ENCODE measurements around the gene KIRREL2.

DNA sequence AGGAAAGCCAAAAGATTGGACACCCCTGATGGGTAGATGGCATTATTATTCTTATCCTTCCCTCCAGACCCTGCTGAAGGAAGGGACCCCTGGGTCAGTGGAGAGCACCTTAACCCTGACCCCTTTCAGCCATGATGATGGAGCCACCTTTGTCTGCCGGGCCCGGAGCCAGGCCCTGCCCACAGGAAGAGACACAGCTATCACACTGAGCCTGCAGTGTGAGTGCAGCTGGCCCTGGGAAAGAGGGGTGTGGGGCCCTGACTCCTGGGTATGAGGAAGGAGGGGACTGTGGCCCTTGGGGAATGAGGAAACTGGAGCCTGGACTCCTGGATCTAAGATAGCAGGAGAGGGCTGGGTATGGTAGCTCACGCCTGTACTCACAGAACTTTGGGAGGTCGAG lies 2.7 kb downstream of the KIRREL2 start:
- TF ChIP-seq, protein P1, sequence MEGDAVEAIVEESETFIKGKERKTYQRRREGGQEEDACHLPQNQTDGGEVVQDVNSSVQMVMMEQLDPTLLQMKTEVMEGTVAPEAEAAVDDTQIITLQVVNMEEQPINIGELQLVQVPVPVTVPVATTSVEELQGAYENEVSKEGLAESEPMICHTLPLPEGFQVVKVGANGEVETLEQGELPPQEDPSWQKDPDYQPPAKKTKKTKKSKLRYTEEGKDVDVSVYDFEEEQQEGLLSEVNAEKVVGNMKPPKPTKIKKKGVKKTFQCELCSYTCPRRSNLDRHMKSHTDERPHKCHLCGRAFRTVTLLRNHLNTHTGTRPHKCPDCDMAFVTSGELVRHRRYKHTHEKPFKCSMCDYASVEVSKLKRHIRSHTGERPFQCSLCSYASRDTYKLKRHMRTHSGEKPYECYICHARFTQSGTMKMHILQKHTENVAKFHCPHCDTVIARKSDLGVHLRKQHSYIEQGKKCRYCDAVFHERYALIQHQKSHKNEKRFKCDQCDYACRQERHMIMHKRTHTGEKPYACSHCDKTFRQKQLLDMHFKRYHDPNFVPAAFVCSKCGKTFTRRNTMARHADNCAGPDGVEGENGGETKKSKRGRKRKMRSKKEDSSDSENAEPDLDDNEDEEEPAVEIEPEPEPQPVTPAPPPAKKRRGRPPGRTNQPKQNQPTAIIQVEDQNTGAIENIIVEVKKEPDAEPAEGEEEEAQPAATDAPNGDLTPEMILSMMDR (IDR thresholded peaks at IDR 0.05 in 8 of 11, conservative IDR thresholded peaks at IDR 0.05 in 3 of 11), result no peak
- TF ChIP-seq POLR2A (IDR thresholded peaks at IDR 0.05) (no peak), POLR2AphosphoS5 (IDR thresholded peaks at IDR 0.05) (no peak)

Data from spleen (tissue), 7 donors.